Gastroesophageal sphincter (tissue), 3 donors: ENCODE data around the gene ZNF804A.

Source experiments
- EP300 ChIP-seq: sonication (generic); formaldehyde crosslinking; IDR thresholded peaks from one replicate; pipeline ENCODE4 v1.6.1; 2017; ENCODE audit warnings: antibody characterized with exemption, mild to moderate bottlenecking
- POLR2A ChIP-seq, 2 donors: fragments of 450-650 bp; IDR thresholded peaks; one replicate each; pipeline ENCODE4 v1.6.1; 2017; ENCODE audit warnings: antibody characterized with exemption in 2 of 2, mild to moderate bottlenecking in 2 of 2, moderate library complexity in 1 of 2
- POLR2AphosphoS5 ChIP-seq: sonication (generic); formaldehyde crosslinking; IDR thresholded peaks from one replicate; pipeline ENCODE4 v1.6.1; 2017; ENCODE audit warnings: antibody characterized with exemption
- TF ChIP-seq, protein P1 (sequence below), 4 experiments: fragments of 200-600 bp in 2 of 4; fragments of 450-650 bp in 2 of 4; sonication (generic) in 1 of 4; IDR thresholded peaks; one replicate each; pipeline ENCODE4 v1.5.1; 2017 to 2019; ENCODE audit warnings: antibody characterized with exemption in 4 of 4, mild to moderate bottlenecking in 2 of 4, moderate library complexity in 2 of 4

DNA sequence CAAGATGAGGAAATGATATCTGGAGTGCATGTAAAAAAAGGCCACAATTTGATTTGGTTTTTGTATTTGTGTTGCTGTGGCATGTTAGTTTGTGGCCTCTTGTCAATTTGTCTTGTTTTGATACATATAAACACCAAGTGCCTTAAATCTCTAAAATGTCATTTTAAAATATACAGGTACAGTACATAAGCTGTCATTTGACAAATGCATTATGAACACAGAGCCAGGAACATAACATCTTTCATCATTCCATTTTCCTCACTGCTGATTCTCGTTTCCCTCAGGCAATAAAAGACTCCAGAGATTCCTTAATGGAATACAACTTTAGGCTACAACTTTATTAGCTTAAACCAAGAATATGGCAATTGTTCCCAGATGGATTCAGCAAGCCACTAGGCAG is 217.5 kb downstream of the ZNF804A start:
- TF ChIP-seq, protein P1, sequence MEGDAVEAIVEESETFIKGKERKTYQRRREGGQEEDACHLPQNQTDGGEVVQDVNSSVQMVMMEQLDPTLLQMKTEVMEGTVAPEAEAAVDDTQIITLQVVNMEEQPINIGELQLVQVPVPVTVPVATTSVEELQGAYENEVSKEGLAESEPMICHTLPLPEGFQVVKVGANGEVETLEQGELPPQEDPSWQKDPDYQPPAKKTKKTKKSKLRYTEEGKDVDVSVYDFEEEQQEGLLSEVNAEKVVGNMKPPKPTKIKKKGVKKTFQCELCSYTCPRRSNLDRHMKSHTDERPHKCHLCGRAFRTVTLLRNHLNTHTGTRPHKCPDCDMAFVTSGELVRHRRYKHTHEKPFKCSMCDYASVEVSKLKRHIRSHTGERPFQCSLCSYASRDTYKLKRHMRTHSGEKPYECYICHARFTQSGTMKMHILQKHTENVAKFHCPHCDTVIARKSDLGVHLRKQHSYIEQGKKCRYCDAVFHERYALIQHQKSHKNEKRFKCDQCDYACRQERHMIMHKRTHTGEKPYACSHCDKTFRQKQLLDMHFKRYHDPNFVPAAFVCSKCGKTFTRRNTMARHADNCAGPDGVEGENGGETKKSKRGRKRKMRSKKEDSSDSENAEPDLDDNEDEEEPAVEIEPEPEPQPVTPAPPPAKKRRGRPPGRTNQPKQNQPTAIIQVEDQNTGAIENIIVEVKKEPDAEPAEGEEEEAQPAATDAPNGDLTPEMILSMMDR (IDR thresholded peaks at IDR 0.05), result no peak
- TF ChIP-seq POLR2A (IDR thresholded peaks at IDR 0.05), result no peak
- TF ChIP-seq EP300, result no peak
- no peak for TF ChIP-seq POLR2AphosphoS5
